Measurements from ENCODE around the gene NTM.

Gene NTM

DNA sequence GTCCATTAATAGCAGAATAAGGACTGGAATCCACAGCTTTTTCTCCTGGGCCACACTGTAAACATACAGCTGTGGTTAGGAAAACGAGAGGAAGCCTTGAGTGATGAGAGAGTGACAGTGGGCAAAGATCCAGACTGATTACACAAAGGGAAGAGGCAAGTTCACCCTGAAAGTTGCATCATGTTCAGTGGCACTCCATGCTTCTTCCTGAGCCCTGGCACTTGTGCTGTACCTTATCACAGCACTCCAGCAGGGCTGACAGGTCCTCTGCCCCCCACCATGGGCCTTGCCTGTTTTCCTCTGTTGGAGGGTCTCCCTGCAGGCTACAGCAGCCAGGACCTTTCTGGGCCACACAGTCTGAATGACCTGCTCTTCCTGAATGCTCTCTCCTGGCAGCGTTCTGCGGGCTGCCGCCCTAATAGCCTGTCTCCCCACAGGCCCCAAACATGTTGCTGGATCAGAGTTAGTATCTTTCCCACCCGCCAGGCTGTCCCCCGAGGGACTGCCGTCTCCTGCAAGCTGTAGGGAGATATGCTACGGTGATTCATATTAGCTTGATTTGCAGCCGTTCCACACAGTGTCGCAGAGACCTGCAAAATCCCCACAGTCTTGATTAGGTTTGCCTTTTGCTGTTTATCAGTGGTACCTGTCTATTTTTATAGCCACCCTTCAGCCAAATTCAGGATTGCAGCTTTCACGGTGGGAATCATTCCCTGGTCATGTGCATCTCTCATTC is 60.2 kb downstream of the NTM start:
- TF ChIP-seq, protein P1, sequence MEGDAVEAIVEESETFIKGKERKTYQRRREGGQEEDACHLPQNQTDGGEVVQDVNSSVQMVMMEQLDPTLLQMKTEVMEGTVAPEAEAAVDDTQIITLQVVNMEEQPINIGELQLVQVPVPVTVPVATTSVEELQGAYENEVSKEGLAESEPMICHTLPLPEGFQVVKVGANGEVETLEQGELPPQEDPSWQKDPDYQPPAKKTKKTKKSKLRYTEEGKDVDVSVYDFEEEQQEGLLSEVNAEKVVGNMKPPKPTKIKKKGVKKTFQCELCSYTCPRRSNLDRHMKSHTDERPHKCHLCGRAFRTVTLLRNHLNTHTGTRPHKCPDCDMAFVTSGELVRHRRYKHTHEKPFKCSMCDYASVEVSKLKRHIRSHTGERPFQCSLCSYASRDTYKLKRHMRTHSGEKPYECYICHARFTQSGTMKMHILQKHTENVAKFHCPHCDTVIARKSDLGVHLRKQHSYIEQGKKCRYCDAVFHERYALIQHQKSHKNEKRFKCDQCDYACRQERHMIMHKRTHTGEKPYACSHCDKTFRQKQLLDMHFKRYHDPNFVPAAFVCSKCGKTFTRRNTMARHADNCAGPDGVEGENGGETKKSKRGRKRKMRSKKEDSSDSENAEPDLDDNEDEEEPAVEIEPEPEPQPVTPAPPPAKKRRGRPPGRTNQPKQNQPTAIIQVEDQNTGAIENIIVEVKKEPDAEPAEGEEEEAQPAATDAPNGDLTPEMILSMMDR (IDR thresholded peaks at IDR 0.05; ENCODE audit: low read depth, low read length): no peak

DNA sequence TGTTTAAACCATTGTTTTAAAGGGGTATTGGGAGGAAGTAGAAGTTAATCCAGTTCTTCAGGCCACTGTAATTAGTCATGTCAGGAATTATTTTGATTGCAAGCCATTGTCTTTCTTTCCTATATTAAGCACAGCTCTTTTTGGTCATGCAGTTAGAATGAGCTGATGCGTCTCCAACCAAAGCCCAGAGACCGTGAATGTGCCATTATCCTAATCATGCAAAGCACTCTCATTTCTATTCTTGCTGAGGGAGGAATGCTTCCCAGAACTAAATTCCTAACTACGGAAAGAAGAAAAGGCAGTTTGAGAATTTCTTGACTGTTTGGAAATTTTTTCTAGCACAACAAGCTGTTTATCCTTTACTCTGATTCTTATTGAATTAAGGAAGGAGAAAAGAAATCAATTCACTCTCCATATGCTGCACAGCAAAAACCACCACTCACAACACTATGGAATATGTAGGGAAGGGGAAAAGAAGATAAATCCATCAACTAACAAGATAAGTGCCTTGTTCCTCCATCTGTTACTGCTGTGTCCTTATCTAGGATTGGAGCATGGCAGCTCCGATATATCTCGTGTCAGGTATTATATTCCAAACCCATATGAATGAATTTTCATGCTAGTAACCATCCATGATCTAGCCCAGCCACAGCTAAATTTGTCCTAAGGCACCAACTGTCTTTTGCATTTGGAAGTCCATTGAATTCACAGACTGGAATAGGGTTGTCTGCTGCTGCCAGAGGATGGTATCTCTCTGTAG is 70.8 kb downstream of the NTM start:
- TF ChIP-seq, protein P1 (IDR thresholded peaks at IDR 0.05; ENCODE audit: low read depth, low read length): no peak
- DNase-seq (ENCODE audit: extremely low read depth, low read depth): no peak

More for the DNA sequence above, 60.2 kb downstream of the NTM start:
- DNase-seq (ENCODE audit: extremely low read depth, low read depth): no peak

DNA sequence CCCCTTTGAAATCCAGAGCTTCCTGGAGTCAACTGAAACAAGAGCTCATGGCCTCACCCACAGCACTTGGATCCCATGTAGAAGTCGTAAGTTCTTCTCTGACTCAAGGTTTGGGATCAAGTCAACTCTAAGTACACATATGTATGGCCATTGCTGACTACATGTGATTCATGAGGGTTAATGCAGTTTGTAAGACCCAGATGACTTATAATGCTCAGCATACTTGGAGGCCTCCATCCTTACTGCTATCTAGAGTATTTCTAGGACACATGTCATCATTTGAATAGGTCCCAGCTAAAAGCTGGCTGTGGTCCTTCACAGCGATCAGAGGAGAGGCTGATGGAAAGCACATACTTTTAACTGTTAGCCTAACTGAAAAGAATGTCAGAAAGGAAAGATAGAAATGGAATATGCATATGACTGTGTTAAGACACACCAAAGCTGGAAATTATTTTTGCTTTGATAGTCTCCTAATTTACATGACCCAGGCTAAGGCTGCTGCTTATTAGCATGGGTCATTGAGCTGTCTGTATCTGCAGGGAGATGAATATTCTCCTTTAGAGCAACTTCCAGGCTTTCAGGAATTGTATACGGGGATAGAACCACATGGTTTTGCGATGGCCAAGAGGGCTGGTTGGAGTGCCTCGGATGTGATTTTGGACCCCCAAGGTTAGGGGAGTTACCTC is 76.3 kb downstream of the NTM start:
- DNase-seq (ENCODE audit: extremely low read depth, low read depth): no peak
- TF ChIP-seq, protein P1 (IDR thresholded peaks at IDR 0.05; ENCODE audit: low read depth, low read length): no peak

DNA sequence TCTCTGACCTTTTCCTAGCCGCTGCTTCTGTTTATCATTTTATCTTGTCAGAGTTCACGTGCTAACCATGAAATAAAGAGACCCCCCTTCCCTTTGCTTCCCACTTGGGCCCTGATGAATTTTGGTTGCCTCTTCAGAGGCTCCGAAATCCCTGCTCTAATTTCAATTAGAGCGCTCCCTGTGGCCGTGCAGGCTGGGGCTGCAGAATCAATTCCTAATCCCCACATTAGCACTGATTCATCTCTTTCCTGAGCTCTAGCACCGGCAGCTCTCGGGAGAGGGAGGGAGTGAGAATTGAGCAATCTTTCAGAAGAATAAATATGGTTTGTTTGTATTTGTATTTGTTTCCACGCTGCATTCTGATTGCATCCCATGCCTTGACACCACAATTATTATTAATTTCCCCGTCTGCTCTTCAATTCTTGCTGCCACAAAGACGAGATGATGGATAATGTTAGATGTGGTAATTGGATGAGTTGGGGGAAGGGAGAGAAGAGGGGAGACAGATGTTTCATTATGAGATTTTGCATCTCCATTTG is 76.9 kb downstream of the NTM start:
- DNase-seq (ENCODE audit: extremely low read depth, low read depth): no peak

DNA sequence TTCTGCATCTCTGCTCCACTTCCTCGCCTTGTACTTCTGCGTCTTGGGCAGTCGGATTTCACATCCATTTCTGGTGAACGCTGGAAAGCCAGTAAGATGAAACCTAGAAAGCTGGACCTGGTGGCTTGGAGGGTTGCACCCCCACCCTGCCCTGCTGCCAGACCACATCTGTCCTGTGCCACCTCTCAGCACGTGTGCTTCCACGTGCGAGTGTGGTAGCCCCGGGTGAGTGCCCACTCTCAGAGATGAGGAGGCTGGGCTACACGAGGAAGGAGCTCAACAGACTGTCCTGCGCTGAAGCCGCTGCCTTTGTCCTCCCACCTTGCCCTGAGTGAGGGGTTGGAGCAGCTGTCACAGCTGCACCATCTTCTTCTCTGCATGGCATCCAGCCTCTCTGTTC is 77.5 kb downstream of the NTM start:
- no peak for DNase-seq (ENCODE audit: extremely low read depth, low read depth)
- TF ChIP-seq, protein P1 (IDR thresholded peaks at IDR 0.05; ENCODE audit: low read depth, low read length): no peak

More for the DNA sequence above, 76.9 kb downstream of the NTM start:
- TF ChIP-seq, protein P1 (IDR thresholded peaks at IDR 0.05; ENCODE audit: low read depth, low read length): no peak

DNA sequence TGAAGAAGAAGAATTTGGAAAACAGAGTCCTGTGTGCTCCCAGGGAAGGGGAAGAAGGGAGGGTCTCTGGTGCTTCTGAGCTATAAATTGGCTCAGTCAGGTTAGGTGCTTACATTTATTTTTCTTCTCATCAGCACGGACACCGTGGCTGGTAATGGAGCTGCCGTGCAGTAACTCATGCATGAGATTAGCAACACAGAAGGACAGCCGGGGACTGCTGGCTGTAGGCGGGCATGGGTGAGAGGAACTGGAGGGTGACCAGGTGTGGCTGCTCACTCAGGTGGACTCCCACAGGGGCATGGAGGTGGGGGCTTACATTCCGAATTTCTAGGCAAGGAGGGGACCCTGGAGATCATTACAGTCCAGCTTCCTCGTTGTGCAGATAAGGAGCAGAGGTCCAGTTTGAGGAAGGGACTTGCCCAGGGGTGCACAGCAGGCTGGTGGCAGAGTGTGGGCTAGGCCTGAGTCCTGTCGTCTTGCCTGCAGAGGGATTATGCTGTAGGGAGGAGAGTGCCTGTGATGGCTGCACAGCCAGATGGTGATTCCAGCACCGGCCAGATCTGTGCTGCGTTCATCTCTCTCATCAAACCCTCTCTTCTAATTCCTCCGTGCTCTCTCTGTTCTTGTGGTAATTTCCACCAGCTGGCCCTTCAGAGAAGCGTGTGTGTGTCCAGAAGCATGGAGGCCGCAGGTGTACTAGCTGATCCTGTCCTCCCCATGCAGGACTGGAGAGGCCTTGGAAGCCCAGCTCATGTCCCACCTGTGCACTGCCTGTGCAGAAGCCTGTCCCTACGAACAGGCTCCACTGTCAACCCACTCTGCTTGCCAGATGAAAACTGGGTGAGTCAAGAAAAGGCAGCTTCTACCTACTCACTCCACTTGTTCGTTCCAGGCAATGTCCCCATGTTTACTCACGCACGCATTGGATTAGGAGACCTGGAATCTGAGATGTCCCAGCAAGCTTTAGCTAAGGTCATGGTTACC is 78.9 kb downstream of the NTM start:
- TF ChIP-seq, protein P1 (IDR thresholded peaks at IDR 0.05; ENCODE audit: low read depth, low read length): no peak
- no peak for DNase-seq (ENCODE audit: extremely low read depth, low read depth)

Measured in AG09319 (cell line).